Left forelimb (tissue), 1 donor: ENCODE measurements around the gene PPARA.
"Not testable (repeated sequence)": the region's sequence is repeated elsewhere in the genome, so short reads cannot be mapped to it uniquely, and the experiment has no call there.

ENCODE experiments used
- DNase-seq: peaks from one replicate; pipeline ENCODE4 v3.0.0-alpha.2; 2018; ENCODE audit warnings: low spot score

PPARA gene

DNA sequence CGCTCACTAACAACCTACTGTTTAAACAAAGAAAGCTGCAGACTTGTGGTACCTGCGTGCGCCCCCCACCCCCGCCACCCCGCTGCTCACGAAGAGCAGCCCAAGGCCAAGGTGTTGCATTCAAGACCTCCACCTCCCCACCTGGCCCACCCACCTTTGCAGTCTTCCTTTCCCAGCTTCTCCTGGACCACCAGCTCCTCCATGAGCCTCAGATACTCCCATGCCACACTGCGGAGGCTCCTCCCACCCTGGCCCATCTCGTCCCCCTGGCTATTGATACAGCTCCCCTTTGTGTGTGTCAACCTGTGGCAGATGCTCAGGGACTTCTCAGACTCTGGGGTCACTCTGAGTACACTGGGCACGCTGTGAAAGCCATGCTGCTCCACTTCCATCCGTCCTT is 95.9 kb downstream of the PPARA start:
- no peak for DNase-seq

DNA sequence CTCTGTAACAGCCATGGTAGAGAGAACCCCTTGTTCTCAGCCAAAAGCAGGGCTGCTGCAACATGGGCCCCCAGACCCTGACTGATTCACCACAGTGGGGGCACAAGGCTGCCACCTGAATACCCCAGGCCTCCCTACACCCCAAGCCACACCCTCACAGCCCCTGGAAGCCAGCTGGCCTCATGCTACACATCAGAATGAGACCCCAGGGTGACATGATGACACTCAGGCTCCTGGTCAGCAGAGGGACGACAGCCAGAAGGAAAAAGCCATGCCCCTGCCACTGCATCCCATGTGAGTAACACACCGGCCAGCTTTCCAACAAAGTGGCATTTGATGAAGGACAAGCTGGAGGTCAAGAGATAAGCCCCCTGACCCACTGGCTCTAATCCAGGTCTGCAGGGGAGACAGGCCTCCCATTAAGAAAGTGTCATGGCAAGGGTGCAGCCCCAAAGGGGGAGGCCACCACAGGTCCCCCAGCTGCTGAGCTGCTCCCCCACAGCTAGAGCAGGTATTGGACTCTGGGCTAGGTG is 97.2 kb downstream of the PPARA start:
- DNase-seq, result no peak

DNA sequence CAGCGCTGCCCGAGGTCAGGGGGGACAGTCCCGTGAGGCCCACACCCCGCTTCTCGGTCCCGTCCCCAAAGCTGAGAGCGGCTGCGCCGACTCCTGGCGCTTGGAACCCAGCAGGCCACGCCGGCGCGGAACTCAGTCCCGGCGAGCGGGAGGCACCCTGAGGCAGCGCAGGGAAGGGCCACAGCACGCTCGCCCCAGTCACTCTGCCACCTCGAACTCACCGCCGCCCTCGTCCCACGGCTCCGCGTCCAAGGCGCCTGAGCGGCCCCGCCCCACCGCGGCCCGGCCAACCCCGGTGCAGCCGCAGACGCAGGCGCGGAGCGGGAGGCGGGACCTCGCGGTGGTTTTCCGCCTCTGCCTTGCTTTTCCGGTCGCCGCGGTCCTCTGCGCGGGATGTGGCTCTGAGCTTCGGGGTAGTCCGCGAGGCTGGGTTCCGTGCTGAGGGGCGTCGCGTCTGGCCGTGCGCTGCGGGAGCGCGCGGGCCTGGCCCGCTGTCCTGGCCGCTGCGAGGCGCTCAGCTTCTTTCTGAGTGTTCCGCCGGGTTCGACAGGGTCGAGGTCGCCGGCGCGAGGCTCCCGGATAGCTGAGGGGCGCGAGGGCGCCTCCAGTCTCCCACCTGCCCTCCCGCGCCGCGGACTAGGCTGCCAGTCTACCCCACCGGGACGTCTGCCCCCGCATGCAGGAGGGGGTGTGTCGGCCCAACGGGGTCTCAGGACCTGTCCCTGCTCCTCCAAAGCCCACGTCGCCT is 99.9 kb downstream of the PPARA start, which contains the start of gene CDPF1:
CDPF1 (minus strand) TSS at position 259 of the 748 bp plus-strand sequence. CDS start 2,009 bp downstream, outside the sequence.
- DNase-seq, result peak; percentile 92

DNA sequence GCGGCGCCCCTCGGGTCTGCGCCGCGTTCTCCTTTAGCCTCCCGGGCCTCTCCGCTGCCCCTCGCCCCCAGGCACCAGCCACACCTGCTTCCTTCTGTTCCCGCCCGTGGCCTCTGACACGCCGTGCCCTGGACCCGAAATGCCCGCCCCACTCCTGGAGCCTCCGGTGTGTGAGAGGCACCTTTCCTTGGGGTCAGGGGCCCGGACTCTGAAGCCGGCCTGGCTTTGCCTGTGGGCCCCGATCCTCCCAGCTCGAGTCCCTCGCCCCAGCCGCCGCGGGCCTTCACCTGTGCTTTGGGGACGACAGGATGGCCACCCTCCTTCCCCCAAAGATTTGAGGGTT is 100.4 kb downstream of the PPARA start:
- DNase-seq, result no peak

DNA sequence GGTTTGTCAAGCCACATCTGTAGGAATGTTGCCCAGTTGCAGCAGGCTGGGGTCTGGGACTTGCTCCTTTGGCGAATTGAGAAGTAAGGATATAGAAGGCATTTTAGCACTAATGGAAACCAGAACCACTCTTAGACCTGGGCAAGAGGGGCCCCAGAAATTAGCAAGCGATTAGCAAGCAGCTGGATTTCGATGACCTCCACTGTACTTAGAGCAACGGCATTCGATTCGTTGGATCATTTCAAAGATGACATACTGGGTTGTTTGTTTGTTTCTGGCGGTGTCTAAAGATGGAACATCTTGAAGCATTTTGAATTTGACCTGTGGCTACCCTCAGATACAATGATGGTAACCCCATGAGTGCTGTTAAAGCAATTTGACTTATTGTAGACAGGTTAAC is 100.9 kb downstream of the PPARA start:
- no peak for DNase-seq

DNA sequence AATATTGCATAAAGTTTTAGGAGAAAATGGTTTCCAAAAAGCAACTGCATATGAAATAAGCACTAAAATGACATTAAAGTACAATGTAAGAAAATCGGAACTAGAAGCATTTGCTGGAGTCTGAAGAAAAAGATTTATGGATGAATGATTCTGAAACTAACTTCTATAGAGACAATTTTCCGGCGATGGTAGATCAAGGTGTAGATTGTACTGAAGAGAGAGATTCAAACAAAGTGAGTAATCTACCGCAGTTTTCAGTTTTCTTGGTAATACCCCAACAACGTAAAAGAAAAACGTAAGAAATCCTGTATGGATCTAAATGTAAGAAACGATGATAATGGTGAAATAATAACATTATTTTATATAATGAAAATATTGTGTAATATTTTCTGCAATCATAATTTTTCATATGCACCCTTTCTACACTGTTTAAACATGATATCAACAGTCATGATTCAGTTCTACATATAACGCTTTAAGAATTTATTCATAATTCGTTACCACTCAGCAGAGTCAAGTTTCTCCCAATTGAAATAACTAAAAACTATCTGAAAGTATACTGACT is 101.6 kb downstream of the PPARA start:
- DNase-seq, result no peak

DNA sequence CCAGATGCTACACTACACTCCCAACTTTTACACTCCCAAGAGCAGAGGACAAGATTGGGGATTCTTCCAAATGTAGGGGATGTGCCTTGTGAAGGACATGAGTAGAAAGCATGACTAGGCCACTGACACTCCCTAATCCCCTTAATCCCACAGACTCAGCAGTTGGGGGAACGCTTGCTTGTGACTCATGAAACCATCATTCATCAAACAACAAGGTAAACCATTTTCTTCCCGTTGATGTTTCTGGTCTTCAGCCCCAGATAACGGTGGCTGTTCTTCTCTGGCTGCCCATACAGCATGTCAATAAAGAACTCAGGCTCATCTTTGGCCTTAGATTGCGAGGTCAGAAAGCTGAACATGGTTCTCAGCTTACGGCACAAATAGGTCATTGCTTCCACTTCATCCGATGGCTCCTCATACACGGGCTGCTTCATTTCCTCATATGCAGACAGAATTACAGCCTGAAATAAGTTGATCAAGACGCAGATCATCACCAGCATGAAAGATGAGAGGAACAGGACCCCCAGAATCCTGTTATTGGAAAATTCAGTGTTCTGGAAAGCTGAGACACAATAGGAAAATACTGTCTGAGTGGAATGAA is 106.1 kb downstream of the PPARA start:
- no peak for DNase-seq

DNA sequence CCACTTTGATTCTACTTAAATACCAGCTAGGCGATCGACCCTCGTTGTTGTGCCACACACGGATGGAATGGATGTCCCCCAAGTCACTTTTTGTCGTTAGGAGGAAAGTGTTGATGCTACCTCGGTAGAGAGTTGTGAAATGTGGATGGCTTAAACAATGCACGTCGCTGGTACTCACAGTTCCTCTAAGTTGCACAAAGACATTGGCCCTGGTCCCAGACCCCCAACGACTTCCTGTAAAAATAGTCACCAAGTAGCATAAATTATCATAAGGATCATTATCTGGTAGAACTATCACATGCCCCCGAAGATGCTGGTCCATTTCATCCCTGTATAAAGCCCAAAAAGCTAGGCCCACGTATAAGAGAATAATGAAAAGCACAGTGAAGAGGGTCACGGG is 109.0 kb downstream of the PPARA start:
- DNase-seq, result peak; percentile 22

DNA sequence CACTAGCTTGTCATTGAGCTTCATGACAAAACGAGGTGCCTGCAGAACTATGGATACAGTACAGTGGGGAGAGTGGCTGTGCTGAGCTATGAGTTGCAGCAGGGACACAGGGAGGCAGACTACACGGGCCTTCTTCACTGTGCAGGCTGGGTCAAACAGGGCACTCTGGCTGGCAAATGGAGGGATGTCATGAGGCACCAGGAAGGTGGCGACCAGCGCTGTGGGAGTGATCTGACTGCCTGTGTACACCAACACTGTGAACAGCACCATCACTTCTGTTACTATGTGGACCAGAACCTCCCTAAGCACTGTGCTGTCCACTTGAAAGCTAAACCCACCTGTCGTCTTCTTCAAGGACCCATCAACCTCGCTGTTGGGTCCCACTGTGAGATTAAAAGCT is 109.7 kb downstream of the PPARA start:
- peak; percentile 34 for DNase-seq

DNA sequence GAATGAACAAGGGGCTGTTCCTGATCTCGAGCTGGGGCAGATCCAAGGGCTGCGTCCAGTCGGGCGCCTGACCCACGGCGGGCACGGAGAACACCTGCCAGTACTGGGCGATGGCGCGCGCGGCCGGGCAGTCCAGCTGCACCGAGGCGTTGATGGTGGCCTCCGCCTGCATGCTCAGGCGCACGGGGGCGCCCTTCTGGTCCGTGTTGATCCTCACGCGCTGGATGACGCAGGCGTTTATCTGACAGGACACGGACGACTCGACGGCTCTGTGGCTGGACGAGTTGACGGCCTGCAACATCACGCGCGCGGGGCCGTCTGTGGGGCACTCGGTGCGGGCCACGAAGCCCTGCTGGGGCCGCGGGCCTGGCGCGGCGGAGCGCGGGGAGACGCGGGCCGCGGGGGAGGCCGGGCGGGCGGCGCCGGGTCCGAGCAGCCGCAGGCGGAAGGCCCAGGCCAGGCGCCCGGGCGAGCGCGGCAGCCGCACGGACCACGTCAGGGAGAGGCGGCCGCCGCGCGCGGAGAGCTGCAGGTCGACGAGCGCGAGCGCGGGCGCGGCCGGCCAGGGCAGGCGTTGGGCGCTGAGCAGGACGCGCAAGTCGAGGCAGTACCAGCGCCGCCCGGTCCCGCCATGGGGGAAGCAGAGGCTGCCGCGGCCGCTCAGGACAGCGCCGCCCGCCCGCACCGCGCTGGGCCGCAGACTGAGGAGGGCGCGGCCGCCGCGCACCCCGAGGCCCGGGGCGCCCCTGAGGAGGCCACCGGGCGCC is 112.3 kb downstream of the PPARA start:
- peak; percentile 70 for DNase-seq

DNA sequence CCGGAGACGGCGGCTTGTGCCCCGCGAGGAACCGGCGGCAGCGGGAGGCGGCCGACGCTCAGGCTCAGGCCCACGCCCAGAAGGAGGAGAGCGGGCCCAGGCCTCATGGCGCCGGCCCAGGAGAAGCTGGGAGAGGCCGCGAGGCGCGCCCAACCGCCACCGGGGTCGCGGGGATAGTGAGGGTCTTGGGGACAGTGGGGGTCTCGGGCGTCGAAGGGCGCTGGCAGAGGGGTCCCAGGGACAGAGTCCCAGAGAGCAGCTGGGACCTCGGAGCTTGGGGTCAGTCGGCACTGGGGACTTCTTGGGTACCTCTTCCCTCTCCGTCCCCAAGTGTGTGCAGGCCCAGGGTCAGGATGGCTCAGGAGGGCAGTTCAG is 112.9 kb downstream of the PPARA start, which contains the start of gene PKDREJ:
PKDREJ (minus strand) TSS at position 128 of the 375 bp plus-strand sequence; CDS start at position 107, 21 bp downstream.
- peak; percentile 62 for DNase-seq

DNA sequence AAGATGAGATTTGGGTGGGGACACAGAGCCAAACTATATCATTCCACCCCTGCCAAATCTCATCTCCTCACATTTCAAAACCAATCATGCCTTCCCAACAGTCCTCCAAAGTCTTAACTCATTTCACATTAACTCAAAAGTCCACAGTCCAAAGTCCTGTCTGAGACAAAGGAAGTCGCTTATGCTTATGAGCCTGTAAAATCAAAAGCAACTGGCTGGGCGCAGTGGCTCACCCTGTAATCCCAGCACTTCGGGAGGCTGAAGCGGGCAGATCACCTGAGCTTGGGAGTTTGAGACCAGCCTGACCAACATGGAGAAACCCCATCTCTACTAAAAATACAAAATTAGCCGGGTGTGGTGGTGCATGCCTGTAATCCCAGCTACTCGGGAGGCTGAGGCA is 114.2 kb downstream of the PPARA start:
- DNase-seq, result not testable (repeated sequence)

DNA sequence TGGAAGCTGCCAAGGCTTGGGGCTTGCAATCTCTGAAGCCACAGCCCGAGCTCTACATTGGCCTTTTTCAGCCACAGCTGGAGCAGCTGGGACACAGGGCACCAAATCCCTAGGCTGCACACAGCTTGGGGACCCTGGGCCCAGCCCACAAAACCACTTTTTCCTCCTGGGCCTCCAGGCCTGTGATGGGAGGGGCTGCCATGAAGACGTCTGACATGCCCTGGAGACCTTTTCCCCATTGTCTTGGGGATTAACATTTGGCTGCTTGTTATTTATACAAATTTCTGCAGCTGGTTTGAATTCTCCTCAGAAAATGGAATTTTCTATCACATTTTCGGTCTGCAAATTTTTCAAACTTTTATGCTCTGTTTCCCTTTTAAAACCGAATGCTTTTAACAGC is 115.3 kb downstream of the PPARA start:
- not testable (repeated sequence) for DNase-seq

DNA sequence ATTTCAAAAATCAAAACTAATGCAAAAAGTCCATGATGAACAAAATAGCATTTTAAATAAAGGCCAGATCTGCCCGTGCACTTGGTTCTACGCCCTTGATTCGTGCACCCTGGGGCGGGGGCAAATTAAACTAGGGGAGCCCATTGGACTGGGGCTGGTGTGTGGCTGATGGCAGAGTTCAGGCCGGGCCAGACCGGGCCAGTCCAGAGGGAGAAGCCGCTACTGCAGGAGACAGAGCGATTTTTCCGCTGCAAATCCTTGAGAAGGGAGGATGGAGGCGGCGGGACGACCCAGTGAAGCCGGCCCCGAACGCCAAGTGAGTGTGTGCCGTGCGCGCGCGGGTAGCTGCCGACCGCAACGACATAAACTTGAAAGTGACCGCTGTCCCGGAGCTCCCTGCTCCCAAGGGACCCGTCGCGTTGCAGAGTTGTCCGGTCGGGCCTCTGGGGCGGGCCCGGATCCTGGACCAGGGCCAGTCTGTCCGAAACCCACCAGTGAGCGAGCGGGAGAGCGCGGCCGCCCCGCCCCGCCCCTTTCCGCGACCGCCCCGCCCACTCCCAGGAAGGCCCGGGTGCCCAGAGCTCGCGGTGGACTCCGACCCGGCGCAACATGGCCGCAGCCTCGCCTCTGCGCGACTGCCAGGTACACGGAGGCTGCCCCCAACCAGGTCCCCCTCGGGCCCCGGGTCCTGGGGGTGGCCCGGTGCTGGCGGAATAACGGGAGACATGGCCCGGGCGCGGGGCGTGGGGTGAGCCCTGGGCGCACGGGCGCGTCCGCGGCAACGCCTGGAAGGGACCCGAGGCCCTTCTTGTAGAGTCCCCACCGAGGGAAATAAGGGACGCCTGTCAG is 117.3 kb downstream of the PPARA start, which contains the start of gene TTC38:
TTC38 (plus strand) TSS at position 578 of the 849 bp plus-strand sequence; CDS start at position 610, 32 bp downstream.
- DNase-seq, result peak; percentile 93

DNA sequence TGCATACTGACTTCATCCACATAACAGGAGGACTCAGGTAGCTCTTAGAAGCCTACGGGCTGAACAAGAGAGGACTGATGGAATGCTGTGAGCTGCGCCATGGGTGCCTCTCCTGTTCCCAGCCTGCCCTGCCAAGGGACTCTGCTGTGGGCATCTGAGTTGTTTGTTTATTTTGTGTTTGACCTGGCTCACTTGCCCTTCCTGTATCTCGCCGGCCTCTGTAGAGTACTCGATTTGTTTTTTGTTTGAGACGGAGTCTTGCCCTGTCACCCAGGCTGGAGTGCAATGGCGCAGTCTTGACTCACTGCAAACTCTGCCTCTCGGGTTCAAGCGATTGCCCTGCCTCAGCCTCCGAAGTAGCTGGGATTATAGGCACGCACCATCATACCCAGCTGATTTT is 119.2 kb downstream of the PPARA start:
- peak; percentile 36 for DNase-seq

DNA sequence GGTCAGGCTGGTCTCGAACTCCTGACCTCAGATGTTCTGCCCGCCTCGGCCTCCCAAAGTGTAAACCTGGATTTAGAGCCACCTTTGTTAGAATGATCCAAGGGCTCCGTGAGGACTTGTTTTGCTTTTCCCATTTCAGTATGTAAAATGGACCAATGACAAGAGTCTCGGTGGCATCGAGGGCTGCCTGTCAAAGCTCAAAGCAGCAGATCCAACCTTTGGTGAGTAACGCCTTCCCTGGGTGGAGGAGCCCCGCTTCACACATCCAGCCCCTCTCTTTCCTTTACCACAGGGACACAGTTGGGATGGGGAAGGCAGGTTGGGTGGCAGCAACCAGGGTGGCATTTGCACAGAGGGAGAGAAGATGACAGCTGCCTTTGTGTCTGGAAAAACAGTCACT is 121.9 kb downstream of the PPARA start:
- DNase-seq, result no peak

DNA sequence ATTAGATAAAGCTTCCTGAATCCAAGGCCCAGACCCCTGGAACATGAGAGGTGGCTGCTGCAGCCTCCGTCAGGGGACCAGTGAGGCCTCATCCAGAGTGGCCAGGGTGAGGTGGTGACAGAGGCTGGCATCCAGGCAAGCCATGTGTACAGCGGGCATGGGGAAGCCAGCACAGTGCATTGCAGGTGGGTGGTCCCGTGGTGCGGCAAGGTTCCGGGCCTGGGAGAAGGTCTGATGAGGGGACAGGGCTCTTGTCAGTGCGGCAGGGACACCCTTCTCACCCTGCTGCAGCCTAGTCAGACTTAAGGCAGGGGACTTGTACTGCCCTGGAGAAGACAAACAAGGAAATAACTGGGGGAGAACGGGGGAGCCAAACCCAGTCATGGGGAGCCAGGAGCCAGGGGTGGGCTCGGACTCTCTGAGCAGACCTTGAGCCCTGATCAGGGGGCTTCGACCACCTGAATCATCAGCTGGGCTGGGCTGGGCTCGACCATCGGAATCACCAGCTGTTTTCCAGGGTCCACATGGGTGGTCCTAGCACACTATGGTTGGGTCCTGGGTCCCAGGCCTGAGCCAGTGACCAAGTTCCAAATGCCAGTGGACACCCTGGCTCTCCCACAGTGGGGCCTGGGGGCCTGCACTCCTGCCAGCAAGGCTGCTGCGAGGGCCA is 122.6 kb downstream of the PPARA start:
- DNase-seq, result no peak

DNA sequence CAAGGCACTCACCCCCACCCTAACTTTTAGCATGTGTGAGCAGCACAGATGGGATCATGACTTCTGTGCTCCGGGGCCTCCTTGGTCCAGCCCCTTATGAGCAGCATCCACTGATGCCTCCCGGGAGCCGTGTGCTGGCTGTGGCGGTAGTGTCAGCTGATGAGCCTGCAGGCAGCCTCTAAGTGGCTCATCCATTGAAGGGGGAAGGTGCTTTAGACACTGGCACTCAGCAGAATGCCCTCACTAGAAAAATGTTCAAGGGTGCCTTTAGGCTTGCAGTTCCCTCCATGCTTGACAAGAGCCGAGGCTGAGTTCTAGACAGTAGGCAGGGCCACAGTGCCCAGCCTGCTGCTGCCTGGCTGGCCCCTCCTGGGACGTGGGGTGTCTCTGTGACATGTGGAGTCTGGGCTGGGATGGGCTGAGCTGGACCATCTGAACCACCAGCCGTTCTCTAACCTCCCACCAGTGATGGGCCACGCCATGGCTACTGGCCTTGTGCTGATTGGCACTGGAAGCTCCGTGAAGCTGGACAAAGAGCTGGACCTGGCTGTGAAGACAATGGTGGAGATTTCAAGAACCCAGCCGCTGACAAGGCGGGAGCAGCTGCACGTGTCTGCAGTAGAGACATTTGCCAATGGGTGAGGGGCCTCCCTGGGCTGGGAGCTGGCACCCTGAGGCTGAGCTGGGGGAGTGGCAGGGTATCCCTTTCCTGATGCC is 123.3 kb downstream of the PPARA start:
- no peak for DNase-seq

DNA sequence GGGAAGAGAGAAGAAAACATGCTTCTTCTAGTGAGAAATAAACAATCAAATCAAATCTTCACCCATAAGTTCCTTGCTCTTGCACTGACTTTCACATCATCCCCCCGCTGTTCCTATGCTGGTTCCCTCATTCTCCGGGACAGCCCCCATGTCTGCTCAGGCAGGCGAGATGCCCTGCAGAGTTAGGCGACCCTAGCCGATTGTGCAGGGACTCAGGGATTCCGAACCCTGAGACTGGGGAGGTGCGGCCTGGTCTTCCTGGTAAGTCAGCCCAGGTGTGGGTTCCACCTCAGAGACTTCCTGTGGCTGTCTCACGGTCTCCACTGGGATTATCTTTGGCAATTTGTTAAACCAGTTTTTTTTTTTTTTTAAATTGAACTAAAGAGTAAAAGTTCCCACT is 124.1 kb downstream of the PPARA start:
- no peak for DNase-seq
